CD14-positive monocyte (primary cell): ENCODE measurements around the gene CALHM5. TPM values are rescaled to one million over a fixed set of nuclear protein-coding genes. Genes with fewer than 3 reads are reported as not detected.
A peak's percentile ranks its signal among the peaks of the same experiment; 100 is the strongest.

ENCODE experiments used
- DNase-seq, 3 donors: peaks; one replicate each; pipeline ENCODE4 v3.0.0-alpha.2; 2011 to 2022
- H2AFZ ChIP-seq: 2 replicates; pipeline ENCODE4 v1.6.0; 2012; ENCODE audit warnings: mild to moderate bottlenecking, low read depth, low read length, inconsistent platforms; ENCODE audit not compliant: insufficient read depth, poor library complexity, severe bottlenecking
- H3K27ac ChIP-seq, 2 donors: 1 replicate in 1 of 2; 2 replicates in 1 of 2; pipeline ENCODE4 v1.5.1; 2012 to 2013; ENCODE audit warnings: low read length in 2 of 2, control low read depth in 1 of 2, inconsistent platforms in 1 of 2, low read depth in 1 of 2, mild to moderate bottlenecking in 1 of 2
- H3K27me3 ChIP-seq, 2 donors: one replicate each; pipeline versions ENCODE4 v1.6.0 to v1.6.1; 2011 to 2013; ENCODE audit warnings: low read length in 2 of 2; ENCODE audit not compliant: control insufficient read depth in 2 of 2, insufficient read depth in 2 of 2
- H3K36me3 ChIP-seq, 2 donors: replicated peaks in 1 of 2; 1 replicate in 1 of 2; 2 replicates in 1 of 2; pipeline versions ENCODE4 v1.5.1 to v1.6.1; 2012 to 2013; ENCODE audit warnings: low read length in 2 of 2, control low read depth in 1 of 2, inconsistent platforms in 1 of 2, mild to moderate bottlenecking in 1 of 2; ENCODE audit not compliant: insufficient read depth in 2 of 2, control insufficient read depth in 1 of 2
- H3K4me1 ChIP-seq, 2 donors: 1 replicate in 1 of 2; 2 replicates in 1 of 2; pipeline versions ENCODE4 v1.5.1 to v1.6.1; 2012 to 2013; ENCODE audit warnings: low read length in 2 of 2, control low read depth in 1 of 2, inconsistent platforms in 1 of 2, mild to moderate bottlenecking in 1 of 2, moderate library complexity in 1 of 2; ENCODE audit not compliant: insufficient read depth in 2 of 2, control insufficient read depth in 1 of 2
- H3K4me2 ChIP-seq: replicated peaks from 2 replicates; pipeline ENCODE3; 2012; ENCODE audit warnings: low read length, moderate library complexity, mild to moderate bottlenecking; ENCODE audit not compliant: poor library complexity, severe bottlenecking; ENCODE audit errors: extremely low read depth
- H3K4me3 ChIP-seq, 3 experiments: fragments of 200-600 bp in 1 of 3; sonication (generic) in 1 of 3; replicated peaks in 1 of 3; 1 replicate in 2 of 3; 2 replicates in 1 of 3; pipeline ENCODE4 v1.5.1; 2011 to 2013; ENCODE audit warnings: low read length in 3 of 3, mild to moderate bottlenecking in 3 of 3, control low read depth in 2 of 3, low read depth in 2 of 3, inconsistent platforms in 1 of 3, moderate library complexity in 1 of 3
- H3K79me2 ChIP-seq: 2 replicates; pipeline ENCODE4 v1.6.0; 2012; ENCODE audit warnings: mild to moderate bottlenecking, control low read depth, inconsistent platforms, low read length, moderate library complexity; ENCODE audit not compliant: insufficient read depth
- H3K9ac ChIP-seq: 2 replicates; pipeline ENCODE4 v1.6.0; 2017; ENCODE audit warnings: low read length, mild to moderate bottlenecking; ENCODE audit not compliant: insufficient read depth, poor library complexity, severe bottlenecking
- H3K9me3 ChIP-seq, 2 donors: replicated peaks in 1 of 2; 1 replicate in 1 of 2; 2 replicates in 1 of 2; pipeline versions ENCODE4 v1.5.1 to v1.6.1; 2012 to 2013; ENCODE audit warnings: low read length in 2 of 2, control low read depth in 1 of 2; ENCODE audit not compliant: control insufficient read depth in 1 of 2, insufficient read depth in 1 of 2
- H4K20me1 ChIP-seq: 2 replicates; pipeline ENCODE4 v1.6.0; 2012; ENCODE audit warnings: mild to moderate bottlenecking, low read length, control low read depth, moderate library complexity; ENCODE audit not compliant: insufficient read depth
- H3K27ac Mint-ChIP-seq, 7 donors: one replicate each; pipeline ENCODE4 v1.8.0; 2020; ENCODE audit warnings: mild to moderate bottlenecking in 7 of 7, mixed read lengths in 7 of 7, moderate library complexity in 6 of 7, inconsistent platforms in 2 of 7
- H3K27me3 Mint-ChIP-seq, 3 donors: one replicate each; pipeline ENCODE4 v1.8.0; 2021 to 2022; ENCODE audit warnings: low read depth in 3 of 3, mild to moderate bottlenecking in 3 of 3, mixed read lengths in 3 of 3, moderate library complexity in 3 of 3, inconsistent platforms in 1 of 3
- H3K36me3 Mint-ChIP-seq, 2 donors: one replicate each; pipeline ENCODE4 v1.8.0; 2020; ENCODE audit warnings: mixed read lengths in 2 of 2, inconsistent platforms in 1 of 2, mild to moderate bottlenecking in 1 of 2
- H3K4me1 Mint-ChIP-seq: one replicate; pipeline ENCODE4 v1.8.0; 2020; ENCODE audit warnings: mild to moderate bottlenecking, mixed read lengths
- H3K4me3 Mint-ChIP-seq, 2 donors: one replicate each; pipeline ENCODE4 v1.8.0; 2020; ENCODE audit warnings: mild to moderate bottlenecking in 2 of 2, mixed read lengths in 2 of 2, moderate library complexity in 1 of 2
- H3K9me3 Mint-ChIP-seq, 7 donors: one replicate each; pipeline ENCODE4 v1.8.0; 2020 to 2022; ENCODE audit warnings: mixed read lengths in 7 of 7, mild to moderate bottlenecking in 6 of 7, moderate library complexity in 6 of 7, inconsistent platforms in 2 of 7
- whole genome bisulfite sequencing: methylation state at CpG from one replicate; pipeline ENCODE4 v1.1.5; 2013; ENCODE audit warnings: missing lambda C conversion rate; ENCODE audit not compliant: insufficient coverage; 5-methylcytosine and 5-hydroxymethylcytosine counted together
- intact Hi-C, 2 donors: fragments of 100-400 bp; cut with micrococcal nuclease; formaldehyde crosslinking; loops; one replicate each; pipeline versions ENCODE4 v1.15.0 to v1.15.1; 2023
- polyA plus RNA-seq, 3 donors: library from polyadenylated mRNA; depleted of rRNA in 1 of 3; unstranded in 2 of 3; stranded (reverse) in 1 of 3; fragments of 300-500 nt in 2 of 3; fragments of >200 nt in 1 of 3; fragmentation: Illumina TruSeq in 2 of 3; gene quantifications; 1 replicate in 2 of 3; 2 replicates in 1 of 3; pipeline ENCODE4 v1.2.3, GENCODE V29; 2012 to 2021
- TF ChIP-seq, protein P1 (sequence below): fragments of 200-600 bp; IDR thresholded peaks from one replicate; pipeline ENCODE4 v1.8.0; 2022; ENCODE audit warnings: antibody characterized with exemption, mild to moderate bottlenecking

Gene CALHM5
- polyA plus RNA-seq, 3 donors, result 0.01 TPM; not detected in 2

DNA sequence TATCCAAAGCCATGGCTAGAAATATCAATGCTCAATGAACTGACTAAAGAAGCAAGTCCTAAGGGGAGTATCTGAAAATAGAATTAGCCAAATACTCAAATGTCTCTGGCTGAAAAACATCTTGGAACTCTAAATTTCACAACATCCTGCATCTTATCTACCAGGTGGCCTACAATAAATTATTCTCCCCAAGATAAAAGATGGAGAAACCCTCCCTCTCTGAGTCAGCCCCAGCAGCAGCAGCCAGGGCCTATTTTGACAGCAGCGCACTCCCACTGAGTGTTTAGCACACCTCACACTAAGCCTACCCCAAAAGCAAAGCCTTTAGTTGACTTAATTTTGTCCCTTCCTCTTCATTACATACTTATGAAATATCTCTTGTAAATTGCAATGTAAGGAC lies 44.3 kb upstream of the CALHM5 start:
- Histone ChIP-seq H3K4me2 (no peak overlapping the region), H3K9ac (no peak overlapping the region), H4K20me1 (no peaks in the 10 kb centered on the region), H3K27ac (no peak overlapping the region), H3K79me2 (peaks cover 14% of the 10 kb centered on the region), H3K4me1 (peaks cover 38 to 57% of the 10 kb centered on the region in 2 donors), H3K9me3 (no peaks in the 10 kb centered on the region), H3K36me3 (no peaks in the 10 kb centered on the region), H3K27me3 (no peaks in the 10 kb centered on the region), H3K4me3 (no peak overlapping the region), H2AFZ (no peak overlapping the region)
- WGBS, result 80% methylated on average over 1 of the region's 1 CpG
- Mint-ChIP-seq H3K4me1 (peaks cover 60% of the 10 kb centered on the region), H3K36me3 (peaks cover 6 to 8% of the 10 kb centered on the region in 2 donors), H3K27ac (peak overlapping the region in 1 of 7 donors; percentile 55), H3K27me3 (no peaks in the 10 kb centered on the region), H3K4me3 (no peak overlapping the region), H3K9me3 (peaks cover 0 to 3% (median 0%) of the 10 kb centered on the region in 7 donors)
- DNase-seq, result no peak
- intact Hi-C loops, result no loop called here
- TF ChIP-seq, protein P1, sequence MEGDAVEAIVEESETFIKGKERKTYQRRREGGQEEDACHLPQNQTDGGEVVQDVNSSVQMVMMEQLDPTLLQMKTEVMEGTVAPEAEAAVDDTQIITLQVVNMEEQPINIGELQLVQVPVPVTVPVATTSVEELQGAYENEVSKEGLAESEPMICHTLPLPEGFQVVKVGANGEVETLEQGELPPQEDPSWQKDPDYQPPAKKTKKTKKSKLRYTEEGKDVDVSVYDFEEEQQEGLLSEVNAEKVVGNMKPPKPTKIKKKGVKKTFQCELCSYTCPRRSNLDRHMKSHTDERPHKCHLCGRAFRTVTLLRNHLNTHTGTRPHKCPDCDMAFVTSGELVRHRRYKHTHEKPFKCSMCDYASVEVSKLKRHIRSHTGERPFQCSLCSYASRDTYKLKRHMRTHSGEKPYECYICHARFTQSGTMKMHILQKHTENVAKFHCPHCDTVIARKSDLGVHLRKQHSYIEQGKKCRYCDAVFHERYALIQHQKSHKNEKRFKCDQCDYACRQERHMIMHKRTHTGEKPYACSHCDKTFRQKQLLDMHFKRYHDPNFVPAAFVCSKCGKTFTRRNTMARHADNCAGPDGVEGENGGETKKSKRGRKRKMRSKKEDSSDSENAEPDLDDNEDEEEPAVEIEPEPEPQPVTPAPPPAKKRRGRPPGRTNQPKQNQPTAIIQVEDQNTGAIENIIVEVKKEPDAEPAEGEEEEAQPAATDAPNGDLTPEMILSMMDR, result no peak

GRCh38 chr6:116467514-116467913 lies 43.9 kb upstream of the CALHM5 start:
- Histone ChIP-seq H3K4me2 (no peak overlapping the region), H3K4me1 (peaks cover 35 to 53% of the 10 kb centered on the region in 2 donors), H3K27ac (no peak overlapping the region), H4K20me1 (no peaks in the 10 kb centered on the region), H3K36me3 (no peaks in the 10 kb centered on the region), H2AFZ (no peak overlapping the region), H3K9me3 (no peaks in the 10 kb centered on the region), H3K4me3 (no peak overlapping the region), H3K9ac (no peak overlapping the region), H3K79me2 (peaks cover 10% of the 10 kb centered on the region), H3K27me3 (no peaks in the 10 kb centered on the region)
- TF ChIP-seq, protein P1, result no peak
- peaks cover 6 to 8% of the 10 kb centered on the region in 2 donors for H3K36me3 Mint-ChIP-seq
- intact Hi-C loops, result no loop called here
- no peaks in the 10 kb centered on the region for H3K27me3 Mint-ChIP-seq
- H3K9me3 Mint-ChIP-seq, result peaks cover 0 to 3% (median 0%) of the 10 kb centered on the region in 7 donors
- DNase-seq, result no peak
- peak overlapping the region in 1 of 7 donors; percentile 35 for H3K27ac Mint-ChIP-seq
- H3K4me1 Mint-ChIP-seq, result peaks cover 57% of the 10 kb centered on the region
- H3K4me3 Mint-ChIP-seq, result no peak overlapping the region
